AML-193 (cell line): ENCODE results near the gene MND1.
"Not testable (repeated sequence)": the region's sequence is repeated elsewhere in the genome, so short reads cannot be mapped to it uniquely, and the experiment has no call there.

ENCODE experiments used
- DNase-seq, 2 experiments: peaks; one replicate each; lab custom pipeline; 2025; lab: John Stamatoyannopoulos, UW

MND1 gene

DNA sequence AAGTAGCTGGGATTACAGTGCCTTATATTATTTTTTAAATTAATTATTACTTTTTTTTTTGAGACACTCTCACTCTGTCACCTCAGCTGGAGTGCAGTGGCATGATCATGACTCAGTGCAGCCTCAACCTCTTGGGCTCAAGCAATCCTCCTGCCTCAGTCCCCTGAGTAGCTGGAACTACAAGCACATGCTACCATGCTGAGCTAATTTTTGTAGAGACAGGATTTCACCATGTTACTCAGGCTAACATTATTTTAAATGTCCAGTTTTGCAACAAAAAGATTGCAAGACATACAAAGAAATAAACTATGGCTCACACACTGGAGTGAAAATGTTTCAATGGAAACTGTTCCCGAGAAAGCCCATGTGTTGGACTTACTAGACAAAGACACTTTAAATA lies 59.2 kb downstream of the MND1 start:
- no peak for DNase-seq

DNA sequence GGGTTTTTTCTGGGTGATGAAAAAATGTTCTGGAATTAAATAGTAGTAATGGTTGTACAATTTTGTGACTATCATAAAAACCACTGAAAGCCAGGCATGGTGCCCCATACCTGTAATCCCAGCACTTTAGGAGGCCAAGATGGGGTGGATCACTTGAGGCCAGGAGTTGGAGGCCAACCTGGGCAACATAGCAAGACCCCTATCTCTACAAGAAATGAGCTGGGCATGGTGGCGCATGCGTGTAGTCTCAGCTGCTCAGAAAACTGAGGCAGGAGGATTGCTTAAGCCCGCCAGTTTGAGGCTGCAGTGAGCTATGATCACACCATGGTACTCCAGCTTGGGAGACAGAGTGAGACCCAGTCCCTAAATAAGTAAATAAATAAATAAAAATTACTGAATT lies 63.4 kb downstream of the MND1 start:
- no peak for DNase-seq

DNA sequence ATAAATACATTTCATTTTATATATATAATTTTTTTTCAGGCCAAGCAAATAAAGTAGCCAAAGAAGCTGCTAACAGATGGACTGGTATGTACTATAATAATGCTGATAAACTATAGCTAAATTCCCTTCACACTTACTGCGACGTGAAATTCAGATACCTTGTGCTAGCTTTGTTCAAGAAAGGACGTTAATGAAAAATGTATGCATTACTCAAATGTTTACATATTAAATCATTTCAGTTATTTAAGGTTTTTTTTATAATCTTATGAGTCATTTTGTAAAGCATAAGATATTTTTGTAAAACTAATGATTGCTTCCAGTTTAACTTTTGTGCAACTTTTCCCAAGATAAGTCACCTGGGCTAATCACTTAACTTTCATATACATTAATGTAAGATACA lies 64.4 kb downstream of the MND1 start:
- no peak for DNase-seq

DNA sequence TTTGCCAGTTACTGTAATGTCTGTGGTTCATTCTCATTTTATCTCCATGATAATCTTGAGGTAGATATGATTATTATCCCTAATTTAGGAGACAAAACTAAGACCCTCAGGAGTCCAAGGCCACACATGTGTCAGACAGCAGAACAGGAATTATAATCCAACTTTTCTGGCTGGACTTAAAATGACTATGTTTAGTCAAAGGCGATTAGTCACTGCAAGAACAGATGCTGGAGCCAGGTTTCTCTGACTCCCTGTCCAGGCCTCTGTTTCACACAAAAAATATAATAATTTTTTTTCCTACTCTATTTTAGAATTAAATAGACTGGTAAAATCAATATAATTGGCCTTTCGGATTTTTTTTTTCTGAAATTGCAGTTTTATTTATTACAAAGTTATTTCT lies 64.9 kb downstream of the MND1 start:
- no peak for DNase-seq

DNA sequence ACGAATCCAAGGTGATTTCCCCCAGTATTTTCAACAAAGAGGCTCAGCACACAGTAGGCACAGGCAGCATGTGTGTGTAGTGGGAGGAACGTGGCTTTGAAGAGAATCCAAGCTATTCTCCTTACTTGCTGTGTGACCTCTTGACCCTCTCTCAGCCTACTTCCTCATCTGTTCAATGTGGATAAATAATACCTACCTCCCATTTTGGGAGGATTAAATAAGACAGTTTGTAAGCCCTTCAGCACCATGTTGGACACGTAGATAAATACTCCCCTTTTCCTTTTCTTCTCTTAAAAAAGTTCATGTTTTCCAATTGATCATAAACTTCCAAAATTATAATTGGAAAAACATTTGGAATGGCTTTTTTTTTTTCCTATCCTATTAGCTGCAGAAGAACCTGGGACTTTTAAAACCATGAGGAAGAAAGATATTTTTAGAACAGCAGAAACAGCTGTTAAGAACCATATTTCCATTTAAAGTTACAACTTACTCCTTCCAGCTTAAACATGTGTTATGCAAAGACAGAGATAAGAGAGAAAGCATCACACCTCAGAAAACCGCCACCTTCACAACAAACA lies 65.5 kb downstream of the MND1 start:
- peak in 1 of 2 experiments; percentile 2 for DNase-seq

DNA sequence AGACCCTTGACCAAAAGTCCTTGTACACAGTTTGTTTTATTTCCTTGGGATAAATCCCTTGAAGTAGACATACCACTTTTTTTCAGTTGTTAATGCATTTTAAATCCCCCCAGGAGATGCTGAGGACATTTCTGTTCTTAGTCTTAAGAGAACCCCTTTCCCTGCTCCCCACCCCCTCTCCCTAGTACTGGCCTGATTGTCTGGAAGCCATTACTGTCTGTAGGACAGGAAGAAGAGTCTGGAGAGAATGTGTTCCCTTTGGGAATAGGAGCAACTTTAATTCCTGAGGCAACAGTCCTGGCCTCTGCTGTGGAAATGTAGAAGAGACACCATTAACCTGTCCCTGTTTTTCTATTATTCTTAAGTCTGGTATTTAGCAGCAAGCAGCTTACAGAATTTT lies 69.4 kb downstream of the MND1 start:
- no peak for DNase-seq

DNA sequence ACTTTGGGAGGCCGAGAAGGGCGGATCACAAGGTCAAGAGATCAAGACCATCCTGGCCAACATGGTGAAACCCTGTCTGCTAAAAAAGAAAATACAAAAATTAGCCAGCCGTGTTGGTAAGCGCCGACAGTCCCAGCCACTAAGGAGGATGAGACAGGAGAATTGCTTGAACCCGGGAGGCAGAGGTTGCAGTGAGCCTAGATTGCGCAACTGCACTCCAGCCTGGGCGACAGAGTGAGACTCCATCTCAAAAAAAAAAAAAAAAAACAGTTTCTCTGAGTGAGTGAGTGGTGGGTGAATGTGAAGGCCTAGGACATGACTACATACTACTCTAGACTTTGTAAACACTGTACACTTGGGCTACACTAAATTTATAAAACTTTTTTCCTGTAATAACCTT lies 72.0 kb downstream of the MND1 start:
- not testable (repeated sequence) for DNase-seq

DNA sequence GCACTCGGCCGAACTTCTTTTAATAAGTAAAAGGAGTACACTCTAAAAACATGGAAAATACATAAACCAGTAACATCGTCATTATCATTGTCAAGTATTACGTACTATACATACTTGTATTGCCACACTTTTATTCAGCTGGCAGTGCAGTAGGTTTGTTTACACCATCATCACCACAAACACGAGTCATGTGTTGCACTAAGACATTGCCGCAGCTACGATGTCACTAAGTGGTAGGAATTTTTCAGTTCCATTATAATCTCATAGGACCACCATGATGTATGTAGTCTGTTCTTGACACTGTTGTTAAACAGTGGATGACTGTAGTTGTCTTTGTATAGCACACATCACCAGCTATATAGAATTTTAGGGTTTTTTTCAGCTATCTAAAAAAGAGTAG lies 73.6 kb downstream of the MND1 start:
- no peak for DNase-seq

DNA sequence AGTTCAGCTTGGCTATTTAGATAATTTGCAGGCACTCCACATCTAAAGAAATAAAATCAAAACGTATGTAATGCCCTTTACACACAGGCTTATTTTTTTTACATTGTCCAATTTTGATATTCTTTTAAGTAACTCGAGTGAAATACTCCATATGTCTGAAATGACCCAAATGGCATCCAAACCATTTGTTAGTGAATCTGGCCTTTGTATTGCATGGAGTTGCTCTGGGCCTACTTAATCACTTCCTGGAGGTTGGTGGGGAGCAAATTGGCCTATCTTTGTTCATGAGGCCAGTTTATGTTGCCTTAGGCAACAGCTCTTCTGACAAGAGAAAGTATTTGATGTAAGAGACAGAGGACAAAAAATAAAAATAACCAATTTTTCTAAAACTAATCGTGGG lies 74.1 kb downstream of the MND1 start:
- DNase-seq: no peak

DNA sequence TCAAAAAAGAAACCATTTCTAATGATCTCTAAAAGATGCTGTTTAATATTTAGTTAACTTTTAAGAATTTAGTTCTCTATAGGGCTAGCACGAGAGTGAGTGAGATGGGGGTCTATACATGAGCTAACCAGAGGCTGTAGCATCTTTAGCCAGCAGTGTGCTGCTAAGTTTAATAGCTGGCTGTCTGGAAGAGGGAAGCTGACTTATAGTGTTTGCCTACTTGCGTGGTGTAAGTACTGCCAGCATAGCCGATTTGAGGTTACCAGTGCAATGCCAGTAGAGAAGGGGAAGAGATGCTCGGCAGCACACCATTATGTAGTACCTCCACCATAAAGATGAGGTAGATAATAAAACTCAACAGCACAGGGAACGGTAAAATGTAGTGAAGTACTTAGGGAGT lies 74.5 kb downstream of the MND1 start:
- no peak for DNase-seq

DNA sequence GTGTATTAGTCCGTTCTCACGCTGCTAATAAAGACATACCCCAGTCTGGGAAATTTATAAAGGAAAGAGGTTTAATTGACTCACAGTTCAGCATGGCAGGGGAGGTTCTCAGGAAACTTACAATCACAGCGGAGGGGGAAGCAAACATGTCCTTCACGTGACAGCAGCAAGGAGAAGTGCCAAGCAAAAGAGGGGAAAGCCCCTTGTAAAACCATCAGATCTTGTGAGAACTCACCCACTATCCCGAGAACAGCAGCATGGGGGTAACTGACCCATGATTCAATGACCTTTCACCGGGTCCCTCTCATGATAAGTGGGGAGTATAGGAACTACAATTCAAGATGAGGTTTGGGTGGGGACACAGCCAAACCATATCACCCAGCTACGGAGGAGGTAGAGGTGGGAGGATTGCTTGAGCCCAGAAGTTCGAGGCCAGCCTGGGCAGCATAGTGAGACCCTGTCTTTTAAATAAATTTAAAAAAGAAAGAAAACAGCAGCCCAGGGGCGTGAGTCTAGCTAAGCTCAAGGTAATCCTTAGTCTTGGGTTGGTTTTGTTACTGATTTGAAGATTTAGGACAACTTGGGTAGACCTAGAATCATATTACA lies 75.3 kb downstream of the MND1 start:
- DNase-seq: no peak

DNA sequence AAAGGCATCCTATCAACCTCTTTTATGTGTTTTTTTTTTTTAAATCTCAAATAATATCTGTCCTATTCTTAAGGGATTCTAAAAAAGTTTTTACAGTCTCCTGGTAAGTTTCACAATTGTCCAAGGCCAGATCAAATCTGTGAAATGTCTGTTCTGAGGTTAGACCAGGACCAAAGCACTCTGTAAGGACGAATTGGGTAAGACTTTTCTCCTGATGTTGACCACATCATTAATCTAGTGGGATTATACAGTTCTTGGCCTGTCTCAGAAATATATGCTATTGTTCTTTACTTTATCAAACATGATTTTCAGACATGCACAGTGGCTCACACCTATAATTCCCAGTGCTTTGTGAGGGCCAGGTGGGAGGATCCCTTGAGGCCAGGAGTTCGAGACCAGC lies 75.9 kb downstream of the MND1 start:
- DNase-seq: no peak

DNA sequence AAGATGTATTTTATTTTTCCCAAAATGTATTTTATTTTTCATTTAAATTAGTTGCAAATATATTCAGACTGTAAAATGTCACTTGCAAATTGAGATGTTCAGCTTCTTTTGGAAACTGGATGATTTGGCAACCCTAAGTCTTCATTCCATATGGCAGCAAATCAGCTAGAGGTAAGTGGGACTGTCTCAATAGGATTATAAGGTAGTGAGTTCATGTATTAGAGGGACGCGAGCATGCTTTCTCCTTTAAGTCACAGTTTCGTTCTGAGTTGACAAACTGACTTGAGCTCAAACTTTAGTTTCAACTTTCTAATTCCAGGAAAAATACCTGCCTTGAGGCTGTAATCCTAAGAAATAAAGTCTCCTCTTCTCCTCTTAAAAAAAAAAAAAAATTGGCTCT lies 77.5 kb downstream of the MND1 start:
- DNase-seq: no peak

DNA sequence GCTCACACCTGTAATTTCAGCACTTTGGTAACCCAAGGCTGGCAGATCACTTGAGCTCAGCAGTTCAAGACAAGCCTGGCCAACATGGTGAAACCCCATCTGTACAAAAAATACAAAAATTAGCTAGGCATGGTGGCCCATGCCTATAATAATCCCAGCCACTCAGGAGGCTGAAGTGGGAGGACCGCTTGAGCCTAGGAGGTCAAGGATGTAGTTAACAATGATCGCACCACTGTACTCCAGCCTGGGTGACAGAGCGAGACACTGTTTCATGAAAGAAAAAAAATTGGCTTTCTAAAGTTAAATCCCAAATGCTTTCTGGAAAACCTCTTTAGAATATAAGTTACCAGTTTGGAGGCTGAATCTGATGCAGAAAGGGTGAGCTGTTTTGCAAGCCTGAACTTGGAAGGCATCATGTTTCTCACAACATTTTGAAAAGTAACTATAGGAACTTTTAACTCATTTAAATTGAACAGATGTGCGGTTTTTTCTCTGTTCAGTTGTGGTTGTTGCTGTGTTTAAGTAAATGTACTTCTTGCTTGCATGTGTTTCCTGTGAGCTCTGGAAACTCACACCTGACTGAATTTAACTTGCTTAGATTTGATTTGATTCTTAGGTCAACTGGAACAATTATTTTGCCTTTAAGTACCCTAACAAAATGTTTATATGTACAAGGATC lies 81.9 kb downstream of the MND1 start:
- DNase-seq: no peak

DNA sequence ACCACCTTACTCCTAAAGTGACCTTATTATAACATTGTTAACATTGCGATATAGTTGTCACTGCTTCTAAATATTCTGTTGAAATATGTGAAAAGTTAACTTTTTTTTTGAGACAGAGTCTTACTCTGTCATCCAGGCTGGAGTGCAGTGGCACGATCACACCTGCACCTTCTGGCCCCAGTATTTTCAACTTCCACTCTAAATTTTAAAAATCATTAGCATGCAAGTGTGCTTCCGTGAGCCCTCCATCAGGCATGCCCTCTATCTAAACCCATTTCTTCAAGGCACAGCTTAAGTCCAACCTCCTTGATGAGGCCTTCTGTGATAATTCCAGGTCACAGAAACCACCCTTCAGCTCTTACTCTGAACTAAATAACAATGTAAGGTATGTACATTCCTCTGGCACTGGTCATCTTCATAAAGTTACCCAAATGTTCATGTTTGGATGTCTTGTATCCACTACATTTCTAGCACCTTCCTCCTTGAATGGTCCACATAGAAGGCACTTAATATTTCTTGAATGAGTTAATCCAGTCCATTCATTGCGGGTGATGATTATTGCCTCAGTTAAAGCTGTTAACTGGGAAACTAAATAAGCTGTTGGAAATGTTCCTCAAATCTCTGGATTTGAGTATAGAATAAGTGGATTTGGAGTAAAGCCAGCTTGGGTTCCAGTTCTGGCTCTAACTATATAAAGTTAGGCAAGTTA lies 83.0 kb downstream of the MND1 start:
- DNase-seq: no peak

DNA sequence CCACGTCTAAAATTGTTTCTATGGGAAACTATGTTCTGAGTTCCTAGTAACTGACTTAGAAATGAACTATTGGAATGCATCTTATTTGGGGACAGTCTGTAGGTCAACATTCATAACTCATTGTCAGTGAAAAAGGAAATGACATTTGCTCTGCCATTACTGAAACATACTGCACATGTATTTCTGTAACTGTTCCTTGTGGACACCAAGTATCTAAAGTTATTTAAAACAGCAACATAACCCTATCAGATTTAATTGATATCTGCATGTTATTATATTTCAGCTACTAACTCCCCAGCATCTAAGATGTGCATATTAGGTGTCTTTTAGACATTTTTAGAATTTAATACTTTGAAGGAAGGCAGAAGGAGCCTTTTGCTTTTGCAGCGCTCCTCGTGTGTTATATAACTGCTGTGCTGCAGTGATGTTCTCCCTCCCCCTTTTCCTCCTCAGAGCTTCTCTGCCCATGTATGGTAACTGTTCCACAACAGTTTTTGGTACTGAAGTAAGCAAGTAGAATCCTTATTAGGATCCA lies 84.5 kb downstream of the MND1 start:
- no peak for DNase-seq

DNA sequence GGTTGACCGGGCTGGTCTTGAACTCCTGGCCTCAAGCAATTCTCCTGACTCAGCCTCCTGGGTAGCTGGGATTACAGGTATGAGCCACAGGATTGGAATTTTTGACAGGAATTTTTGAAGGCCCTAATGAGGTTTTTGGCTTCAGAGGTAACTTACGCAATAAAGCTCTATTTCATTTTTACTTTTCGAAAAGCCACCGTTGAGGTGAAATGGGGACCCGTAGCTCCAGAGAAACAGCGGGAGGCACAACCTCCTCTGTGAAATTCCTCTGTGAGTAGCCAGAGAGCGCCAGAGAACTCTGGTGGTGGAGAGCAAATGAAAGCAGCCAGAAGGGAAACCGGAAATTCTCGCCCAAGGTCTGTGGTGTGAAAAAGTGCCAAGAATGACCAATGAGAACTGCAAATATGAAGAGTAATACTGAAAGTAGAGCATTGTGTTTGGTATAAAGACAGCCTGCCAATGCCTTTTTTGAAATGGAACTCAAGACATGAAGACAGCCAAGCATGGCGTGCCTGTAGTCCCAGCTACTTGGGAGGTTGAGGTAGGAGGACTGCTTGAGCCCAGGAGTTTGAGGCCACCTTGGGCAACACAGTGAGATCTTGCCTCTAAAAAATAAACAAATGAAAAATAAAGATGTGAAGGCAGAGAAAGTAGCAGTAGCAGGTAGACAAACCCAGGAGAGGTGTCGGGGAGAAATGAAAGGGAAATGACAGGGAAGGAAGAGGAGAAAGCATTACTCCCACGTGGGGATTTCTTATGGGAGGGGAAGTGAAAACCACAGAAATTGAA lies 88.7 kb downstream of the MND1 start:
- peak; percentile 86 to 89 for DNase-seq

DNA sequence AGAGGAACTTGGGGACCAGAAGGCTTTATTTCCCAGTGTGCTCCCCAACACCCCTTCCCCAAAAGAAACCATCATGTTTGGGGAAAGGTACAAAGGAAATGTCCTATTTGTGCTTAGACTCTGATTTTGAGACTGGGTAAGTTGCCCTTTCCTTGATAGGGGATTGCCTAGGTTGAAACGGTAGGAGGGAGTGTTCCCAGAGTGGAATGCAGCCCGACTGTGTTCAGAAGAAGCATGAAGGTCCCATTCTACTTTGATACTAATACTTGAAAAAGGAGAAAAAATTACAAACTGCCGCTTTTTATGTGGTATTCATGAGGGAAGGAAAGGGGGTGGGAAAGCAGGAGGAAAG lies 89.2 kb downstream of the MND1 start:
- no peak for DNase-seq

DNA sequence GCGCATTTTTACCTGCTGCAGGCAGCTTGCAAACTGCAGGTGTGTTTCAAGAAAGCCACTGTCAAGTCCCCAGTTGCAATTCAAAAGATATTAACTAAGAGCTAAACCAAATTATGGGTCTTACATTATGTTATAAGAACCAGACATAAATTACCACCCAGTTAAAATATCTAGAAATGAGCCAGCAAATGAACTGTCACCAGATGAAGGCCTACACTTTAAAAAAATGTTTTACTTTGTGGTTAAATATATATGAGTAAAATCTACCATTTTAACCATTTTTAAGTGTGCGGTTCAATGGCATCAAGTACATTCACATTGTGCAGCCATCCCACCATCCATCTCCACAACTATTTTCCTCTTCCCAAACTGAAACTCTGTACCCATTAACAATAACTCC lies 89.7 kb downstream of the MND1 start:
- no peak for DNase-seq

DNA sequence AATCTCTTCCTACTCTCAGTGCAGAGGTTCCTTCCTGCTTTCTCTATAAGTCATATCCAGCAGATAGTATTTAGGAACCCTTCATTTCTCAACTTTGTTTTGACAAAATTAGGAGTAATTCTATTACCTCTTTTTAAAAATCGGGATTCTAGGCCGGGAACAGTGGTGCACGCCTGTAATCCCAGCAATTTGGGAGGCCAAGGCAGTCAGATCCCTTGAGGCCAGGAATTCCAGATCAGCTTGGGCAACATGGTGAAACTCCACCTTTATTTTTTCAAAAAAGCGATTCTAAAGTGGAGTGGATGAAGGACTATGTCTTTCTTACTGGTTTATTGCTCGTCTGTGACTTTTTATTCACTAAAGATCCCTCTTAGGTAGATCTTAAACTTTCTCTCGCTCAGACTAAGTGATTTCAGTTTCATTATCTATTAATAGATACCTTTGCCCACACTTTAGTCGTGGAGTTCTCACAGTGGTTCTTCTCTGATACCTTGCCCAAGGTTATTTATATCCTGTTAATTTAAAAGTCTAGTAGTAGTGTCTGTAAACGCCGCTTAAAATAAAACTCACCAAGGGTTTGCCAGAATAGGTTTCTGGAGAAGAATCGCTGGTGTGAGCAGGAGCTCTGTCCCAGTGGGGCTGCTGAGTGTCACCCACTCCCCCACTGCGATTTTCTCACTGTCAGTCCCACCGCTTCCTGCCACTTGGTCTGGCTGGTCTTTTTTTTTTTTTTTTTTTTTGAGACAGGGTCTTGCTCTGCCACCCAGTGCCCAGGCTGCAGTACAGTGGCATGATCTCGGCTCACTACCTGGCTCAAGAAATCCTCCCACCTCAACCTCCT lies 94.6 kb downstream of the MND1 start:
- peak in 1 of 2 experiments; percentile 12 for DNase-seq

DNA sequence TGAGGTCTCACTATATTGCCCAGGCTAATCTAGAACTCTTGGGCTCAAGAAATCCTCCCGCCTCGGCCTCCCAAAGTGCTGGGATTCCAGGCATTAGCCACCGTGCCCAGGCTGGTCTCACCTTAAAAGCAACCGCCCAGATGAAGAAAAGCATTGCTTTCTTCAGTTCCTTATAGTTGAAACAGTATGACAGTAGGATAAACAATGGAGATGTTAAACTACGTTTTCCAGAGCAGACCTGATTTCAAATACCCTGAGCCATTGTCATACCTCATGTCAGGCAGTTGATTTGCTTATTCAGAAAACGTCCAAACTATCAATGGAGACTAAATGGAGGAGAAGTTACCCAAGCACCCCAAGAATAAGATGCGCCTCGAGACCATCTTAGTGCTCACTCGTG lies 95.3 kb downstream of the MND1 start:
- DNase-seq: no peak
